HG03571 (cell line): ENCODE data around the gene ADGRG1.

Experiments used
- ATAC-seq: cut with Tn5 transposase; IDR thresholded peaks from one replicate; pipeline ENCODE4 v1.9.1; 2021; ENCODE audit not compliant: unreplicated experiment

ADGRG1 gene

GRCh38 chr16:57648581-57649442 lies 20.4 kb downstream of the ADGRG1 start:
- ATAC-seq, result peak; percentile 53

- ATAC-seq, result no peak
Observed at GRCh38 chr16:57649443-57649751, 21.0 kb downstream of the ADGRG1 start.

GRCh38 chr16:57649846-57650245 lies 21.4 kb downstream of the ADGRG1 start:
- no peak for ATAC-seq

GRCh38 chr16:57651344-57652333 lies 23.2 kb downstream of the ADGRG1 start:
- no peak for ATAC-seq

- no peak for ATAC-seq
Observed at GRCh38 chr16:57652695-57653471, 24.5 kb downstream of the ADGRG1 start.

GRCh38 chr16:57653936-57654335 lies 25.5 kb downstream of the ADGRG1 start:
- ATAC-seq, result no peak

- ATAC-seq, result no peak
Observed at GRCh38 chr16:57656342-57656955, 28.0 kb downstream of the ADGRG1 start.

GRCh38 chr16:57657228-57657627 lies 28.8 kb downstream of the ADGRG1 start:
- no peak for ATAC-seq

GRCh38 chr16:57658130-57658877 lies 29.9 kb downstream of the ADGRG1 start:
- ATAC-seq, result no peak

- ATAC-seq, result no peak
Observed at GRCh38 chr16:57658878-57659674, 30.6 kb downstream of the ADGRG1 start.

- ATAC-seq, result no peak
Observed at GRCh38 chr16:57660715-57661463, 32.5 kb downstream of the ADGRG1 start.

GRCh38 chr16:57661510-57661909 lies 33.1 kb downstream of the ADGRG1 start:
- ATAC-seq, result no peak

GRCh38 chr16:57661936-57662906 lies 33.8 kb downstream of the ADGRG1 start:
- ATAC-seq, result no peak

- no peak for ATAC-seq
Observed at GRCh38 chr16:57663436-57663835, 35.0 kb downstream of the ADGRG1 start.

GRCh38 chr16:57663917-57664661 lies 35.7 kb downstream of the ADGRG1 start:
- ATAC-seq, result no peak

- ATAC-seq, result no peak
Observed at GRCh38 chr16:57664662-57665025, 36.2 kb downstream of the ADGRG1 start.

GRCh38 chr16:57665541-57665940 lies 37.1 kb downstream of the ADGRG1 start:
- no peak for ATAC-seq
